ENCODE results near the gene CARNS1. TPM values are rescaled to one million over a fixed set of nuclear protein-coding genes. Genes with fewer than 3 reads are reported as not detected.

Gene CARNS1
- total RNA-seq, 1 experiment from 2014 or later = not detected

DNA sequence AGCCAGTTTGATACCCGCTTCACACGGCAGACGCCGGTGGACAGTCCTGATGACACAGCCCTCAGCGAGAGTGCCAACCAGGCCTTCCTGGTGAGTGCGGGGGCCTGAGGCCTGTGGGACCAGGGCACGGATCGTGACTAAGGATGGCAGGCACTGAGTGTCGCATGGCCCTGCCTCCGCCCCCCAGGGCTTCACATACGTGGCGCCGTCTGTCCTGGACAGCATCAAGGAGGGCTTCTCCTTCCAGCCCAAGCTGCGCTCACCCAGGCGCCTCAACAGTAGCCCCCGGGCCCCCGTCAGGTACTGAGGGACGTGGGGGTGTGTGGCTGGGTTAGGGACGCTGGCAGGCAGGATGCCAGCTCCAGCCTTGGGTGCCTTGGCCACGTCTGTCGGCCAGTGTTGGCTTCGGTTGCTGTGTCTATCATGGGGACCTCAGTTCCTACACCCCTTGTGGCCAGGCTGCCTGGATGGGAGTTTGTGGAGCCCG, 19.0 kb downstream of the CARNS1 start:
- CTCF ChIA-PET = no interaction called here
- intact Hi-C loops (cut with micrococcal nuclease; ENCODE audit: unreplicated experiment) = no loop called here
- Mint-ChIP-seq H3K4me3 (ENCODE audit: low read depth, unreplicated experiment) (no peak overlapping the region), H3K4me1 (ENCODE audit: low read depth, unreplicated experiment) (peaks cover 4% of the 10 kb centered on the region), H3K27me3 (ENCODE audit: unreplicated experiment) (no peaks in the 10 kb centered on the region), H3K27ac (ENCODE audit: unreplicated experiment) (no peak overlapping the region), H3K36me3 (ENCODE audit: insufficient read depth, unreplicated experiment) (peaks cover 60% of the 10 kb centered on the region), H3K9me3 (ENCODE audit: low read depth, unreplicated experiment) (no peaks in the 10 kb centered on the region)
- TF ChIP-seq, protein P1, sequence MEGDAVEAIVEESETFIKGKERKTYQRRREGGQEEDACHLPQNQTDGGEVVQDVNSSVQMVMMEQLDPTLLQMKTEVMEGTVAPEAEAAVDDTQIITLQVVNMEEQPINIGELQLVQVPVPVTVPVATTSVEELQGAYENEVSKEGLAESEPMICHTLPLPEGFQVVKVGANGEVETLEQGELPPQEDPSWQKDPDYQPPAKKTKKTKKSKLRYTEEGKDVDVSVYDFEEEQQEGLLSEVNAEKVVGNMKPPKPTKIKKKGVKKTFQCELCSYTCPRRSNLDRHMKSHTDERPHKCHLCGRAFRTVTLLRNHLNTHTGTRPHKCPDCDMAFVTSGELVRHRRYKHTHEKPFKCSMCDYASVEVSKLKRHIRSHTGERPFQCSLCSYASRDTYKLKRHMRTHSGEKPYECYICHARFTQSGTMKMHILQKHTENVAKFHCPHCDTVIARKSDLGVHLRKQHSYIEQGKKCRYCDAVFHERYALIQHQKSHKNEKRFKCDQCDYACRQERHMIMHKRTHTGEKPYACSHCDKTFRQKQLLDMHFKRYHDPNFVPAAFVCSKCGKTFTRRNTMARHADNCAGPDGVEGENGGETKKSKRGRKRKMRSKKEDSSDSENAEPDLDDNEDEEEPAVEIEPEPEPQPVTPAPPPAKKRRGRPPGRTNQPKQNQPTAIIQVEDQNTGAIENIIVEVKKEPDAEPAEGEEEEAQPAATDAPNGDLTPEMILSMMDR (IDR thresholded peaks at IDR 0.05; ENCODE audit: unreplicated experiment) = no peak
- DNase-seq = no peak
- no TSS peak for BruUV-seq (replicated peaks)

DNA sequence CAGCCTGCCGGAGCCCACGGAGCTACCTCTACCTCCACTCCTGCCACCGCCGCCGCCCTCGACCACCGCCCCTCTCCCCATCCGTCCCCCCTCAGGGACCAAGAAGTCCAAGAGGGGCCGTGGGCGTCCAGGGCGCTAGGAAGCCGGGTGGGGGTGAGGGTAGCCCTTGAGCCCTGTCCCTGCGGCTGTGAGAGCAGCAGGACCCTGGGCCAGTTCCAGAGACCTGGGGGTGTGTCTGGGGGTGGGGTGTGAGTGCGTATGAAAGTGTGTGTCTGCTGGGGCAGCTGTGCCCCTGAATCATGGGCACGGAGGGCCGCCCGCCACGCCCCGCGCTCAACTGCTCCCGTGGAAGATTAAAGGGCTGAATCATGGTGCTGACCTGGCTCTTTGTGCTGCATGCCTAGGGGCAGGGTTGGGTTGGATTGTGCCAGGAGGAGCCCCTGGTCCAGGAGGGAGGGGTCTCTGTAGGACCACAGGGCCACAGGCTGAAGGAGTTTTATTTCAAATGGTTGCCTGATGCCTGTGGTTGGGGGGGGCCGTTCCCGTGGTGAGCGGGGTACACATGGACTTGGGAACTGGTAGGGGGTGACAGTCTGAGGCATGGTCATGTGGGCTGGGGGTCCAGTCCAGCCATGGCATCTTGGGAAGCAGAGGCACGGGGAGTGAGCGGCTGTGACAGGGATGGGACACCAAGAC, 19.7 kb downstream of the CARNS1 start:
- Mint-ChIP-seq H3K9me3 (ENCODE audit: low read depth, unreplicated experiment) (no peaks in the 10 kb centered on the region), H3K4me1 (ENCODE audit: low read depth, unreplicated experiment) (peaks cover 12% of the 10 kb centered on the region), H3K4me3 (ENCODE audit: low read depth, unreplicated experiment) (no peak overlapping the region), H3K36me3 (ENCODE audit: insufficient read depth, unreplicated experiment) (peaks cover 60% of the 10 kb centered on the region), H3K27me3 (ENCODE audit: unreplicated experiment) (no peaks in the 10 kb centered on the region), H3K27ac (ENCODE audit: unreplicated experiment) (no peak overlapping the region)
- DNase-seq = no peak
- TF ChIP-seq, protein P1 (IDR thresholded peaks at IDR 0.05; ENCODE audit: unreplicated experiment) = no peak
- no TSS peak for BruUV-seq (replicated peaks)
- CTCF ChIA-PET = no interaction called here
- intact Hi-C loops (cut with micrococcal nuclease; ENCODE audit: unreplicated experiment) = no loop called here

DNA sequence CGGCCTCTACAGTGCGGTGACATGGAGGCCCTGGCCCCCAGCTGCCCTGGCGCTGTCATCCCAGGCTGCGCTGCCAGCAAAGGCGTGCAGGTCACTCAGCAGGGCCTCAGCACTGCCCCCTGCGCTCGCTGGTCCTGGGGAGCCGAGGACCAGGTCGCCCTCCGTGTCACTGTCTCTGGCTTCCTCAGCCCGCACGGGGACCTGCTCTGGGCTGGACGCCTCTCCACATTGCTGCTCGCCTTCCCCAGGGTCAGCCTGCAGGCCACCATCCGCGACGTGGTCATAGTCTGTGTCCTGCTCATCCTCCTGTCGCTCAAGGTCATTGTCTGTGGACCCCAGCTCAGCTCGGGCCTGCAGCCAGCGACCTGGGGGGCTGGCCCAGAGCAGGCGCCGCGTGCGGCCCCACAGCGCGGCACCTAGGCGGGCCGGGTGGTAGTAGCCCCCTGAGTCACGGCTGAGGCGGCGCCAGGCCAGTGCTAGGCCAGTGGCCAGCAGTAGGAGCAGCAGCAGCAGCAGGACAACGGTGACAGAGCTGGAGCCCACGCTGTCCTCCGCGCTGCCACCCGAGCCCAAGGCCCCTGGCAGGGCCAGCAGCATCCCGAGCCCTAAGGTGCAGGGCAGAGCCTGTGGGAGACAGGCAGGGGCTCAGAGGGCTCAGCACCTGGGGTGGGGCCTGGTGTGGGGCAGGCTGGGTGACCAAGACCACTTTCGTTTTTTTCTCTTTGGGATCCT, 20.4 kb downstream of the CARNS1 start:
- Mint-ChIP-seq H3K4me3 (ENCODE audit: low read depth, unreplicated experiment) (no peak overlapping the region), H3K36me3 (ENCODE audit: insufficient read depth, unreplicated experiment) (peaks cover 66% of the 10 kb centered on the region), H3K27ac (ENCODE audit: unreplicated experiment) (no peak overlapping the region), H3K4me1 (ENCODE audit: low read depth, unreplicated experiment) (peaks cover 14% of the 10 kb centered on the region), H3K9me3 (ENCODE audit: low read depth, unreplicated experiment) (no peaks in the 10 kb centered on the region), H3K27me3 (ENCODE audit: unreplicated experiment) (no peaks in the 10 kb centered on the region)
- BruUV-seq (replicated peaks) = no TSS peak
- TF ChIP-seq, protein P1 (IDR thresholded peaks at IDR 0.05; ENCODE audit: unreplicated experiment) = no peak
- CTCF ChIA-PET = no interaction called here
- intact Hi-C loops (cut with micrococcal nuclease; ENCODE audit: unreplicated experiment) = no loop called here
- DNase-seq = no peak

DNA sequence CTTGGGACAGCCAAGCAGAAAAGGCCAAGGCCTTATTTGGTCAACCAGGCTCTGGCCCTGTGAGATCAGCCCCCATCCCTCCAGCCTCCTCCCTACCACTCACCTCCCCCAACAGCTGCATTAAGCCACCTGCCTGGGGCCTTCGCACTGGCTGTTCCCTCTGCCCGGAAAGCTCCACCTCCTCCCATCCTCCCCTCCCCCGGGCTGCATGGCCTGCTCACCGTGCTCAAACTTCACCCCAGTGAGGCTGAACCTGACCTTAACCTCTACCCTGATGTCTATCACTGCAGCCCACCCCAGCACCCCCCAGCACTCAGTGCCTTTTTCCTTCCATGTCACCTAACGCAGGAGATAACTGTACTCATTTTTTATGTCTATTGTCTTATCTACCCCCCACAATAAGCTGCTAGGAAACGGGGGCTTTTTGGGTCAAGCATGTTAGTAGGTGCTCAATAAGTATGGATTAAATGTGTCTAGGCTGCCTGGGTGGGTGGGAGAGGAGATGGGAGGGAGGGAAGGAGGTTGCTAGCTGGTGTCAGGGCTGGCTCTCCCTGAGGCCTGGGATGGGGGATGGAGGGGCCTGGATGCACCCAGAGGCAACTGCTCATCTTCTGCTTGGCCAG, 21.1 kb downstream of the CARNS1 start:
- intact Hi-C loops (cut with micrococcal nuclease; ENCODE audit: unreplicated experiment) = no loop called here
- Mint-ChIP-seq H3K27me3 (ENCODE audit: unreplicated experiment) (no peaks in the 10 kb centered on the region), H3K4me3 (ENCODE audit: low read depth, unreplicated experiment) (no peak overlapping the region), H3K27ac (ENCODE audit: unreplicated experiment) (no peak overlapping the region), H3K4me1 (ENCODE audit: low read depth, unreplicated experiment) (peaks cover 14% of the 10 kb centered on the region), H3K9me3 (ENCODE audit: low read depth, unreplicated experiment) (no peaks in the 10 kb centered on the region), H3K36me3 (ENCODE audit: insufficient read depth, unreplicated experiment) (peaks cover 71% of the 10 kb centered on the region)
- BruUV-seq (replicated peaks) = no TSS peak
- CTCF ChIA-PET = interaction anchor here (0.5 kb wide), 1 partner anchor 55 kb away, joined by 3 read pairs; no protein-coding TSS in a partner anchor
- TF ChIP-seq, protein P1 (IDR thresholded peaks at IDR 0.05; ENCODE audit: unreplicated experiment) = no peak
- DNase-seq = no peak

Data from Calu3 (cell line).